Kidney capillary endothelial cell (primary cell): ENCODE data around the gene U2AF1L4.
A peak's percentile ranks its signal among the peaks of the same experiment; 100 is the strongest.

ENCODE experiments used
- DNase-seq: peaks from one replicate; pipeline ENCODE4 v3.0.0-alpha.2; 2018; ENCODE audit warnings: low spot score

Gene U2AF1L4

GRCh38 chr19:35757231-35757748 is 12.1 kb upstream of the U2AF1L4 start:
- DNase-seq = peak; percentile 58

- DNase-seq = no peak
These were observed 11.4 kb upstream of the U2AF1L4 start, which contains the start of gene HSPB6 for GRCh38 chr19:35756377-35757230. Gene HSPB6, minus strand, starts transcription at chr19:35757029. Its CDS starts 21 bp downstream, at chr19:35757008.

- DNase-seq = no peak
These were observed 10.5 kb upstream of the U2AF1L4 start for GRCh38 chr19:35755550-35756376.

- no peak for DNase-seq
These were observed 9.9 kb upstream of the U2AF1L4 start for GRCh38 chr19:35755131-35755549.

- DNase-seq = no peak
These were observed 9.3 kb upstream of the U2AF1L4 start for GRCh38 chr19:35754370-35755130.

- DNase-seq = no peak
These were observed 8.6 kb upstream of the U2AF1L4 start for GRCh38 chr19:35753634-35754369.

GRCh38 chr19:35752746-35753350 is 7.6 kb upstream of the U2AF1L4 start:
- no peak for DNase-seq

- DNase-seq = no peak
These were observed 6.9 kb upstream of the U2AF1L4 start for GRCh38 chr19:35751839-35752745.

GRCh38 chr19:35750167-35750566 is 4.9 kb upstream of the U2AF1L4 start:
- no peak for DNase-seq

- peak; percentile 97 for DNase-seq
These were observed 3.1 kb upstream of the U2AF1L4 start, which contains the start of gene LIN37 for GRCh38 chr19:35748106-35749020. Gene LIN37, plus strand, starts transcription at chr19:35748576. Its CDS starts 149 bp downstream, at chr19:35748725.

- no peak for DNase-seq
These were observed 1.3 kb upstream of the U2AF1L4 start for GRCh38 chr19:35746531-35746930.

GRCh38 chr19:35746087-35746462 is 857 bp upstream of the U2AF1L4 start:
- DNase-seq = no peak

- peak; percentile 95 for DNase-seq
These were observed 539 bp downstream of the U2AF1L4 start for GRCh38 chr19:35744430-35745327.

GRCh38 chr19:35743640-35744429 is 1.4 kb downstream of the U2AF1L4 start:
- DNase-seq = no peak

- DNase-seq = no peak
These were observed 3.0 kb downstream of the U2AF1L4 start, which contains the start of gene IGFLR1 for GRCh38 chr19:35742121-35742724. Gene IGFLR1, minus strand, starts transcription at chr19:35742452. Its CDS starts 1,272 bp downstream, at chr19:35741180.

- DNase-seq = no peak
These were observed 4.1 kb downstream of the U2AF1L4 start for GRCh38 chr19:35741203-35741515.
